ENCODE data around the gene TRIM47. TPM values are rescaled to one million over a fixed set of nuclear protein-coding genes. Genes with fewer than 3 reads are reported as not detected.

TRIM47 gene
- total and polyA plus RNA-seq, 2 of the 13 experiments (the other 11 are each of a cell fraction or from before 2014, with no cell fraction given) = 33.5 to 82.0 TPM

DNA sequence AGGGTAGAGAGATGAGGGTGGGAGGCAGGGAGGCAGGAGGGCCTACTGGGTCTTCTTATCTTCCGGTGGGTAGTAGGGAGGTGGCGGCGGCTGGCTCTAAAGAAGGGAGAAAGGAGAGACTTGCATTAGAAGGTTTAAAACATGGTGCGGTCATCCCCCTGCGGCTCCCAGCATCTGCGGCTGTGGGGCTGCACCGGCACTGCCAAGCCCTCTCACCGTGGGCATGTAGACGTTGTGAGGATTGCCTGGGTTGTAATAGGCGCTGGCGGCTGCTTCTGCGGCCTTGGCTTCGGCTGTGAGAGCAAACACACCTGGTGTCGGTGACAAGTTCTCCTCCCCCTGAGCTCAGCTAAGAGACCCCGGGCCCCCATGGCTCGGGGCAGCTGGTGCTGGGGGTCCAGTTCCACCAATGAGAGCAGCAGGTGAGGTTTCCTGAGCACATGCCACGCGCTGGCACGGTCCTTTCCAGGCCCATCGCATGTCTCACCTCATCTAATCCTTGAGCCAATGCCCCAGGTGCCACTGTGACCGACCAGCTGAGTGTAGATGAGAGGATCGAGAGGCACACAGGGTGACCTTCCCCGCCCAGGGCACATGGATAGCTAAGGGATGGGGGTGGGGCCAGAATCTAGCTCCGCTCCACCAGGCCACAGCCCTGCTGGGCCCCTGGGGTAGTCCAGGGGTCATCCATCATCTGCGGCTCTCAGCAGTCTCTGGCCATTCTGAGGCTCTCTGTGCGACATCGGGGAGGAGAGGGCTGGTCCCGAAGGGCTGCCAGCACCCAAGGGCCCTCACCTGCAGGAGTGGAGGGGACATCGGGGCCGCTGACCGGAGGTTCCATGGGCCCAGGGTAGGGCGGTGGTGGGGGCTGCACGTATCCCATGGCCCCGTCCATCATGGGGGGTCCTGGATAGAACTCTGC, 31.4 kb downstream of the TRIM47 start (continued):
- TF ChIP-seq, protein P1, sequence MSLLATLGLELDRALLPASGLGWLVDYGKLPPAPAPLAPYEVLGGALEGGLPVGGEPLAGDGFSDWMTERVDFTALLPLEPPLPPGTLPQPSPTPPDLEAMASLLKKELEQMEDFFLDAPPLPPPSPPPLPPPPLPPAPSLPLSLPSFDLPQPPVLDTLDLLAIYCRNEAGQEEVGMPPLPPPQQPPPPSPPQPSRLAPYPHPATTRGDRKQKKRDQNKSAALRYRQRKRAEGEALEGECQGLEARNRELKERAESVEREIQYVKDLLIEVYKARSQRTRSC (CRISPR knock-in tag; IDR thresholded peaks at IDR 0.05; ENCODE audit: low read depth) = no peak
- TF ChIP-seq FOXA3 (CRISPR knock-in tag; IDR thresholded peaks at IDR 0.05) = peak; percentile 62
- no peak for TF ChIP-seq EHMT2 (IDR thresholded peaks at IDR 0.05; ENCODE audit: borderline replicate concordance, low read depth, low read length)
- no peak for TF ChIP-seq FOXK2 (IDR thresholded peaks at IDR 0.05)
- TF ChIP-seq SIN3A (IDR thresholded peaks at IDR 0.05; ENCODE audit: borderline replicate concordance, low read depth, low read length) = no peak
- peak; percentile 96 for TF ChIP-seq ZNF589 (CRISPR knock-in tag; conservative IDR thresholded peaks at IDR 0.05)
- 0 out of 2 replicates have a peak, but pooled peaks have one; percentile 57 for TF ChIP-seq GTF3A (CRISPR knock-in tag; conservative IDR thresholded peaks at IDR 0.05)
- peak; percentile 92 for TF ChIP-seq CCAR2 (optimal IDR thresholded peaks at IDR 0.05; ENCODE audit: low read depth, low read length)
- TF ChIP-seq CAMTA2 (CRISPR knock-in tag; IDR thresholded peaks at IDR 0.05; ENCODE audit: borderline replicate concordance) = peak; percentile 89; the same call in 1 of the 2 replicates
- TF ChIP-seq RFX1 (IDR thresholded peaks at IDR 0.05) = no peak
- peak; percentile 82; the same call in 1 of the 2 replicates for TF ChIP-seq ZNF614 (CRISPR knock-in tag; IDR thresholded peaks at IDR 0.05; ENCODE audit: borderline replicate concordance)
- TF ChIP-seq, protein P2, sequence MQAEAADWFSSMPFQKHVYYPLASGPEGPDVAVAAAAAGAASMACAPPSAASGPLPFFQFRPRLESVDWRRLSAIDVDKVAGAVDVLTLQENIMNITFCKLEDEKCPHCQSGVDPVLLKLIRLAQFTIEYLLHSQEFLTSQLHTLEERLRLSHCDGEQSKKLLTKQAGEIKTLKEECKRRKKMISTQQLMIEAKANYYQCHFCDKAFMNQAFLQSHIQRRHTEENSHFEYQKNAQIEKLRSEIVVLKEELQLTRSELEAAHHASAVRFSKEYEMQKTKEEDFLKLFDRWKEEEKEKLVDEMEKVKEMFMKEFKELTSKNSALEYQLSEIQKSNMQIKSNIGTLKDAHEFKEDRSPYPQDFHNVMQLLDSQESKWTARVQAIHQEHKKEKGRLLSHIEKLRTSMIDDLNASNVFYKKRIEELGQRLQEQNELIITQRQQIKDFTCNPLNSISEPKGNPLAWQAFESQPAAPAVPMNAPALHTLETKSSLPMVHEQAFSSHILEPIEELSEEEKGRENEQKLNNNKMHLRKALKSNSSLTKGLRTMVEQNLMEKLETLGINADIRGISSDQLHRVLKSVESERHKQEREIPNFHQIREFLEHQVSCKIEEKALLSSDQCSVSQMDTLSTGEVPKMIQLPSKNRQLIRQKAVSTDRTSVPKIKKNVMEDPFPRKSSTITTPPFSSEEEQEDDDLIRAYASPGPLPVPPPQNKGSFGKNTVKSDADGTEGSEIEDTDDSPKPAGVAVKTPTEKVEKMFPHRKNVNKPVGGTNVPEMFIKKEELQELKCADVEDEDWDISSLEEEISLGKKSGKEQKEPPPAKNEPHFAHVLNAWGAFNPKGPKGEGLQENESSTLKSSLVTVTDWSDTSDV (CRISPR knock-in tag; IDR thresholded peaks at IDR 0.05) = no peak; the same call in 1 of the 2 replicates
- peak; percentile 78 for TF ChIP-seq KLF11 (CRISPR knock-in tag; IDR thresholded peaks at IDR 0.05)
- TF ChIP-seq ZNF547 (CRISPR knock-in tag; IDR thresholded peaks at IDR 0.05) = 0 out of 2 replicates have a peak, but pooled peaks have one; percentile 50
- TF ChIP-seq KAT7 (CRISPR knock-in tag; IDR thresholded peaks at IDR 0.05; ENCODE audit: borderline replicate concordance) = 0 out of 2 replicates have a peak, but pooled peaks have one; percentile 24
- TF ChIP-seq ZNF263 (CRISPR knock-in tag; IDR thresholded peaks at IDR 0.05) = peak; percentile 82
- peak; percentile 92 for TF ChIP-seq ARNTL (CRISPR knock-in tag; IDR thresholded peaks at IDR 0.05)
- no peak for TF ChIP-seq MTA3 (CRISPR knock-in tag; IDR thresholded peaks at IDR 0.05)
- peak; percentile 91 for TF ChIP-seq ZNF749 (CRISPR knock-in tag; IDR thresholded peaks at IDR 0.05; ENCODE audit: borderline replicate concordance)
- TF ChIP-seq, protein P3, sequence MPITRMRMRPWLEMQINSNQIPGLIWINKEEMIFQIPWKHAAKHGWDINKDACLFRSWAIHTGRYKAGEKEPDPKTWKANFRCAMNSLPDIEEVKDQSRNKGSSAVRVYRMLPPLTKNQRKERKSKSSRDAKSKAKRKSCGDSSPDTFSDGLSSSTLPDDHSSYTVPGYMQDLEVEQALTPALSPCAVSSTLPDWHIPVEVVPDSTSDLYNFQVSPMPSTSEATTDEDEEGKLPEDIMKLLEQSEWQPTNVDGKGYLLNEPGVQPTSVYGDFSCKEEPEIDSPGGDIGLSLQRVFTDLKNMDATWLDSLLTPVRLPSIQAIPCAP (CRISPR knock-in tag; IDR thresholded peaks at IDR 0.05; ENCODE audit: low read depth) = no peak
- no peak; the same call in 1 of the 2 replicates for TF ChIP-seq NFIC (IDR thresholded peaks at IDR 0.05; ENCODE audit: low read length)
- no peak for TF ChIP-seq TBP (CRISPR knock-in tag; IDR thresholded peaks at IDR 0.05)
- peak; percentile 57; the same call in 1 of the 2 replicates for TF ChIP-seq CHCHD3 (CRISPR knock-in tag; IDR thresholded peaks at IDR 0.05)
- TF ChIP-seq, protein P4, sequence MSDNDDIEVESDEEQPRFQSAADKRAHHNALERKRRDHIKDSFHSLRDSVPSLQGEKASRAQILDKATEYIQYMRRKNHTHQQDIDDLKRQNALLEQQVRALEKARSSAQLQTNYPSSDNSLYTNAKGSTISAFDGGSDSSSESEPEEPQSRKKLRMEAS (IDR thresholded peaks at IDR 0.05) = peak; percentile 98
- TF ChIP-seq, protein P5, sequence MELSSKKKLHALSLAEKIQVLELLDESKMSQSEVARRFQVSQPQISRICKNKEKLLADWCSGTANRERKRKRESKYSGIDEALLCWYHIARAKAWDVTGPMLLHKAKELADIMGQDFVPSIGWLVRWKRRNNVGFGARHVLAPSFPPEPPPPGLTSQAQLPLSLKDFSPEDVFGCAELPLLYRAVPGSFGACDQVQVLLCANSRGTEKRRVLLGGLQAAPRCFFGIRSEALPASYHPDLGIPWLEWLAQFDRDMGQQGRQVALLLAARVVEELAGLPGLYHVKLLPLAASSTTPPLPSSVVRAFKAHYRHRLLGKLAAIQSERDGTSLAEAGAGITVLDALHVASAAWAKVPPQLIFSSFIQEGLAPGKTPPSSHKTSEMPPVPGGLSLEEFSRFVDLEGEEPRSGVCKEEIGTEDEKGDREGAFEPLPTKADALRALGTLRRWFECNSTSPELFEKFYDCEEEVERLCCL (CRISPR knock-in tag; IDR thresholded peaks at IDR 0.05; ENCODE audit: borderline replicate concordance) = peak; percentile 27; the same call in 1 of the 2 replicates

Measured in HepG2 (cell line).